Measurements from ENCODE around the gene GPR32.

DNA sequence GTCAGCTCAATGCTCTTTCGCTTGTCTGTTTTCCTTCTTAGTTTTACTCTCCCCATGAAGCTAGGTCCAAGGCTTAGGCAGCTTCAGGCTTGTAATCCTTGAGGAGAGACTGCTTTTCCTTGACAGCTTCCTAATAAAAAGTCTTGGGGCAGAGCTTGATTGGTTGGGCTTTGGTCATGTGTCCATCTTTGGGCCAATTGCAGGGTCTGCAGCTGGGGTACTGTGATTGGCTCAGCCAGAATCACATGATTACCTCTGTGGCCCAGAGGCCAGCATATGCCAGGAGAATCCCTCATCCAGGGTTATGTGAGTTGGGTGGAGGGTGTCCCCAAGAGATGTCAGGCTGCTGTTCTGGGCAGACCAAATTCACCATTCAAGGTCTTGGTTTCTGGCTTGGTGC lies 45.2 kb downstream of the GPR32 start:
- TF ChIP-seq, protein P1, sequence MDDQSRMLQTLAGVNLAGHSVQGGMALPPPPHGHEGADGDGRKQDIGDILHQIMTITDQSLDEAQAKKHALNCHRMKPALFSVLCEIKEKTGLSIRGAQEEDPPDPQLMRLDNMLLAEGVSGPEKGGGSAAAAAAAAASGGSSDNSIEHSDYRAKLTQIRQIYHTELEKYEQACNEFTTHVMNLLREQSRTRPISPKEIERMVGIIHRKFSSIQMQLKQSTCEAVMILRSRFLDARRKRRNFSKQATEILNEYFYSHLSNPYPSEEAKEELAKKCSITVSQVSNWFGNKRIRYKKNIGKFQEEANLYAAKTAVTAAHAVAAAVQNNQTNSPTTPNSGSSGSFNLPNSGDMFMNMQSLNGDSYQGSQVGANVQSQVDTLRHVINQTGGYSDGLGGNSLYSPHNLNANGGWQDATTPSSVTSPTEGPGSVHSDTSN (IDR thresholded peaks at IDR 0.05; ENCODE audit: insufficient replicate concordance, low read depth, low read length) = no peak
- TF ChIP-seq ETV6 (conservative IDR thresholded peaks at IDR 0.05 in 1 of 2, IDR thresholded peaks at IDR 0.05 in 1 of 2; ENCODE audit: borderline replicate concordance in 1 of 2, low read depth in 1 of 2) = no peak
- TF ChIP-seq, protein P2, sequence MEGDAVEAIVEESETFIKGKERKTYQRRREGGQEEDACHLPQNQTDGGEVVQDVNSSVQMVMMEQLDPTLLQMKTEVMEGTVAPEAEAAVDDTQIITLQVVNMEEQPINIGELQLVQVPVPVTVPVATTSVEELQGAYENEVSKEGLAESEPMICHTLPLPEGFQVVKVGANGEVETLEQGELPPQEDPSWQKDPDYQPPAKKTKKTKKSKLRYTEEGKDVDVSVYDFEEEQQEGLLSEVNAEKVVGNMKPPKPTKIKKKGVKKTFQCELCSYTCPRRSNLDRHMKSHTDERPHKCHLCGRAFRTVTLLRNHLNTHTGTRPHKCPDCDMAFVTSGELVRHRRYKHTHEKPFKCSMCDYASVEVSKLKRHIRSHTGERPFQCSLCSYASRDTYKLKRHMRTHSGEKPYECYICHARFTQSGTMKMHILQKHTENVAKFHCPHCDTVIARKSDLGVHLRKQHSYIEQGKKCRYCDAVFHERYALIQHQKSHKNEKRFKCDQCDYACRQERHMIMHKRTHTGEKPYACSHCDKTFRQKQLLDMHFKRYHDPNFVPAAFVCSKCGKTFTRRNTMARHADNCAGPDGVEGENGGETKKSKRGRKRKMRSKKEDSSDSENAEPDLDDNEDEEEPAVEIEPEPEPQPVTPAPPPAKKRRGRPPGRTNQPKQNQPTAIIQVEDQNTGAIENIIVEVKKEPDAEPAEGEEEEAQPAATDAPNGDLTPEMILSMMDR (IDR thresholded peaks at IDR 0.05 in 2 of 3, conservative IDR thresholded peaks at IDR 0.05 in 1 of 3; ENCODE audit: control insufficient read depth in 2 of 3, extremely low read depth in 1 of 3, insufficient read depth in 1 of 3, low read depth in 3 of 3, low read length in 3 of 3) = no peak
- TF ChIP-seq CREB1 (IDR thresholded peaks at IDR 0.05; ENCODE audit: low read depth) = no peak
- no peak for TF ChIP-seq ZBTB33 (IDR thresholded peaks at IDR 0.05)
- TF ChIP-seq EP300 (IDR thresholded peaks at IDR 0.05; ENCODE audit: borderline replicate concordance in 1 of 2, control insufficient read depth in 1 of 2, low read depth in 2 of 2, low read length in 2 of 2) = no peak
- TF ChIP-seq SMC3 (IDR thresholded peaks at IDR 0.05; ENCODE audit: borderline replicate concordance, low read length) = no peak

Data from GM12878 (cell line).